ENCODE results near the gene LRRC51. TPM values are rescaled to one million over a fixed set of nuclear protein-coding genes. Genes with fewer than 3 reads are reported as not detected.

Gene LRRC51
- total and polyA plus RNA-seq, 2 donors, result 5.0 to 8.3 TPM

GRCh38 chr11:72058416-72059034 is 22.1 kb upstream of the LRRC51 start:
- H3K4me3 ChIP-seq (ENCODE audit: low read depth, low read length), result no peak overlapping the region
- 45% methylated on average over 3 of the region's 3 CpGs for WGBS
- DNase-seq (ENCODE audit: extremely low spot score), result no peak
- H3K27ac ChIP-seq (ENCODE audit: low read depth), result no peak overlapping the region
- H3K4me1 ChIP-seq (ENCODE audit: insufficient read depth), result no peaks in the 10 kb centered on the region
- no peaks in the 10 kb centered on the region for H3K36me3 ChIP-seq (ENCODE audit: insufficient read depth)

GRCh38 chr11:72061739-72062396 is 18.8 kb upstream of the LRRC51 start:
- WGBS, result 90% methylated on average over 5 of the region's 5 CpGs
- no peaks in the 10 kb centered on the region for H3K36me3 ChIP-seq (ENCODE audit: insufficient read depth)
- H3K4me3 ChIP-seq (ENCODE audit: low read depth, low read length), result no peak overlapping the region
- no peak for DNase-seq (ENCODE audit: extremely low spot score)
- no peak overlapping the region for H3K27ac ChIP-seq (ENCODE audit: low read depth)
- no peaks in the 10 kb centered on the region for H3K4me1 ChIP-seq (ENCODE audit: insufficient read depth)

GRCh38 chr11:72066855-72067254 is 13.8 kb upstream of the LRRC51 start:
- no peak for DNase-seq (ENCODE audit: extremely low spot score)
- H3K27ac ChIP-seq (ENCODE audit: low read depth), result no peak overlapping the region
- H3K36me3 ChIP-seq (ENCODE audit: insufficient read depth), result no peaks in the 10 kb centered on the region
- no peak overlapping the region for H3K4me3 ChIP-seq (ENCODE audit: low read depth, low read length)
- no peaks in the 10 kb centered on the region for H3K4me1 ChIP-seq (ENCODE audit: insufficient read depth)

GRCh38 chr11:72067266-72067665 is 13.4 kb upstream of the LRRC51 start:
- no peak overlapping the region for H3K27ac ChIP-seq (ENCODE audit: low read depth)
- H3K4me3 ChIP-seq (ENCODE audit: low read depth, low read length), result no peak overlapping the region
- no peaks in the 10 kb centered on the region for H3K4me1 ChIP-seq (ENCODE audit: insufficient read depth)
- DNase-seq (ENCODE audit: extremely low spot score), result no peak
- no peaks in the 10 kb centered on the region for H3K36me3 ChIP-seq (ENCODE audit: insufficient read depth)

- H3K27ac ChIP-seq (ENCODE audit: low read depth), result no peak overlapping the region
- H3K4me1 ChIP-seq (ENCODE audit: insufficient read depth), result no peaks in the 10 kb centered on the region
Measured at GRCh38 chr11:72067676-72068075, 13.0 kb upstream of the LRRC51 start.

GRCh38 chr11:72069200-72069599 is 11.4 kb upstream of the LRRC51 start:
- no peaks in the 10 kb centered on the region for H3K4me1 ChIP-seq (ENCODE audit: insufficient read depth)
- H3K4me3 ChIP-seq (ENCODE audit: low read depth, low read length), result no peak overlapping the region
- H3K27ac ChIP-seq (ENCODE audit: low read depth), result peak overlapping the region; percentile 79
- H3K36me3 ChIP-seq (ENCODE audit: insufficient read depth), result no peaks in the 10 kb centered on the region
- DNase-seq (ENCODE audit: extremely low spot score), result no peak

More at GRCh38 chr11:72067676-72068075, 13.0 kb upstream of the LRRC51 start:
- DNase-seq (ENCODE audit: extremely low spot score), result no peak
- no peak overlapping the region for H3K4me3 ChIP-seq (ENCODE audit: low read depth, low read length)
- H3K36me3 ChIP-seq (ENCODE audit: insufficient read depth), result no peaks in the 10 kb centered on the region

- 2% methylated on average over 2 of the region's 2 CpGs for WGBS
- no peak overlapping the region for H3K4me3 ChIP-seq (ENCODE audit: low read depth, low read length)
- peak overlapping the region; percentile 79 for H3K27ac ChIP-seq (ENCODE audit: low read depth)
- no peaks in the 10 kb centered on the region for H3K36me3 ChIP-seq (ENCODE audit: insufficient read depth)
- no peak for DNase-seq (ENCODE audit: extremely low spot score)
- H3K4me1 ChIP-seq (ENCODE audit: insufficient read depth), result no peaks in the 10 kb centered on the region
Measured at GRCh38 chr11:72069787-72070251, 10.8 kb upstream of the LRRC51 start.

GRCh38 chr11:72070491-72070890 is 10.2 kb upstream of the LRRC51 start:
- WGBS, result 91% methylated on average over 7 of the region's 7 CpGs
- Histone ChIP-seq H3K4me1 (ENCODE audit: insufficient read depth) (no peaks in the 10 kb centered on the region), H3K4me3 (ENCODE audit: low read depth, low read length) (no peak overlapping the region), H3K27ac (ENCODE audit: low read depth) (peak overlapping the region; percentile 57), H3K36me3 (ENCODE audit: insufficient read depth) (no peaks in the 10 kb centered on the region)
- DNase-seq (ENCODE audit: extremely low spot score), result no peak

- Histone ChIP-seq H3K4me1 (ENCODE audit: insufficient read depth) (no peaks in the 10 kb centered on the region), H3K4me3 (ENCODE audit: low read depth, low read length) (no peak overlapping the region), H3K36me3 (ENCODE audit: insufficient read depth) (no peaks in the 10 kb centered on the region), H3K27ac (ENCODE audit: low read depth) (peak overlapping the region; percentile 39)
- 55% methylated on average over 3 of the region's 3 CpGs for WGBS
- no peak for DNase-seq (ENCODE audit: extremely low spot score)
Measured at GRCh38 chr11:72072348-72072747, 8.3 kb upstream of the LRRC51 start.

GRCh38 chr11:72075109-72075508 is 5.5 kb upstream of the LRRC51 start:
- H3K36me3 ChIP-seq (ENCODE audit: insufficient read depth), result no peaks in the 10 kb centered on the region
- H3K4me1 ChIP-seq (ENCODE audit: insufficient read depth), result peaks cover 2% of the 10 kb centered on the region
- DNase-seq (ENCODE audit: extremely low spot score), result no peak
- WGBS, result 70% methylated on average over 1 of the region's 1 CpG
- H3K4me3 ChIP-seq (ENCODE audit: low read depth, low read length), result no peak overlapping the region
- no peak overlapping the region for H3K27ac ChIP-seq (ENCODE audit: low read depth)

GRCh38 chr11:72075756-72076155 is 4.9 kb upstream of the LRRC51 start:
- Histone ChIP-seq H3K36me3 (ENCODE audit: insufficient read depth) (no peaks in the 10 kb centered on the region), H3K4me3 (ENCODE audit: low read depth, low read length) (no peak overlapping the region), H3K27ac (ENCODE audit: low read depth) (no peak overlapping the region), H3K4me1 (ENCODE audit: insufficient read depth) (peaks cover 2% of the 10 kb centered on the region)
- DNase-seq (ENCODE audit: extremely low spot score), result no peak
- WGBS, result 72% methylated on average over 4 of the region's 4 CpGs

- no peaks in the 10 kb centered on the region for H3K36me3 ChIP-seq (ENCODE audit: insufficient read depth)
- H3K4me3 ChIP-seq (ENCODE audit: low read depth, low read length), result no peak overlapping the region
- H3K4me1 ChIP-seq (ENCODE audit: insufficient read depth), result peaks cover 2% of the 10 kb centered on the region
- H3K27ac ChIP-seq (ENCODE audit: low read depth), result peak overlapping the region; percentile 79
- WGBS, result 52% methylated on average over 6 of the region's 6 CpGs
- no peak for DNase-seq (ENCODE audit: extremely low spot score)
Measured at GRCh38 chr11:72078477-72078876, 2.2 kb upstream of the LRRC51 start.

GRCh38 chr11:72079819-72080325 is 778 bp upstream of the LRRC51 start:
- no peaks in the 10 kb centered on the region for H3K36me3 ChIP-seq (ENCODE audit: insufficient read depth)
- DNase-seq (ENCODE audit: extremely low spot score), result peak; percentile 28
- H3K4me3 ChIP-seq (ENCODE audit: low read depth, low read length), result peak overlapping the region; percentile 71
- 3% methylated on average over 16 of the region's 16 CpGs for WGBS
- H3K4me1 ChIP-seq (ENCODE audit: insufficient read depth), result peaks cover 2% of the 10 kb centered on the region
- peak overlapping the region; percentile 92 for H3K27ac ChIP-seq (ENCODE audit: low read depth)

GRCh38 chr11:72081184-72081644 is 564 bp downstream of the LRRC51 start:
- WGBS, result 66% methylated on average over 21 of the region's 21 CpGs
- DNase-seq (ENCODE audit: extremely low spot score), result no peak
- Histone ChIP-seq H3K27ac (ENCODE audit: low read depth) (peak overlapping the region; percentile 86), H3K36me3 (ENCODE audit: insufficient read depth) (no peaks in the 10 kb centered on the region), H3K4me3 (ENCODE audit: low read depth, low read length) (peak overlapping the region; percentile 34), H3K4me1 (ENCODE audit: insufficient read depth) (peaks cover 2% of the 10 kb centered on the region)
